NCI-H2107 treated with DMSO at 0.1 percent for 48 hours (cell line): ENCODE data around the gene POLD3.

Source experiments
- DNase-seq: peaks from one replicate; lab custom pipeline; 2025; ENCODE audit not compliant: unreplicated experiment; lab: John Stamatoyannopoulos, UW

The POLD3 gene

GRCh38 chr11:74672332-74672955 lies 80.1 kb downstream of the POLD3 start:
- DNase-seq = no peak

- no peak for DNase-seq
Observed at GRCh38 chr11:74672956-74673692, 80.7 kb downstream of the POLD3 start.

GRCh38 chr11:74673693-74674360 lies 81.4 kb downstream of the POLD3 start:
- DNase-seq = no peak

GRCh38 chr11:74675761-74676160 lies 83.4 kb downstream of the POLD3 start:
- no peak for DNase-seq

- no peak for DNase-seq
Observed at GRCh38 chr11:74676596-74676995, 84.2 kb downstream of the POLD3 start.

GRCh38 chr11:74677131-74677530 lies 84.7 kb downstream of the POLD3 start:
- DNase-seq = no peak

GRCh38 chr11:74678041-74678440 lies 85.7 kb downstream of the POLD3 start:
- no peak for DNase-seq

- DNase-seq = no peak
Observed at GRCh38 chr11:74678591-74679512, 86.5 kb downstream of the POLD3 start.

GRCh38 chr11:74679513-74679865 lies 87.1 kb downstream of the POLD3 start:
- DNase-seq = no peak

- no peak for DNase-seq
Observed at GRCh38 chr11:74680035-74680671, 87.8 kb downstream of the POLD3 start.

- no peak for DNase-seq
Observed at GRCh38 chr11:74680703-74681531, 88.5 kb downstream of the POLD3 start.

GRCh38 chr11:74681686-74682651 lies 89.6 kb downstream of the POLD3 start:
- DNase-seq = no peak

- DNase-seq = no peak
Observed at GRCh38 chr11:74682731-74683278, 90.4 kb downstream of the POLD3 start.

- DNase-seq = no peak
Observed at GRCh38 chr11:74683279-74683871, 91.0 kb downstream of the POLD3 start.

- DNase-seq = no peak
Observed at GRCh38 chr11:74683941-74684481, 91.6 kb downstream of the POLD3 start.

GRCh38 chr11:74684661-74685060 lies 92.3 kb downstream of the POLD3 start:
- DNase-seq = no peak

GRCh38 chr11:74685338-74685737 lies 93.0 kb downstream of the POLD3 start:
- DNase-seq = no peak

GRCh38 chr11:74685905-74686304 lies 93.5 kb downstream of the POLD3 start:
- DNase-seq = no peak
